Measurements from ENCODE around the gene MICAL2. TPM values are rescaled to one million over a fixed set of nuclear protein-coding genes. Genes with fewer than 3 reads are reported as not detected.

The MICAL2 gene
- total and polyA plus RNA-seq, 10 of the 15 experiments (the other 5 are each of a cell fraction or from before 2014, with no cell fraction given) = 0.90 to 5.6 (median 2.4) TPM

DNA sequence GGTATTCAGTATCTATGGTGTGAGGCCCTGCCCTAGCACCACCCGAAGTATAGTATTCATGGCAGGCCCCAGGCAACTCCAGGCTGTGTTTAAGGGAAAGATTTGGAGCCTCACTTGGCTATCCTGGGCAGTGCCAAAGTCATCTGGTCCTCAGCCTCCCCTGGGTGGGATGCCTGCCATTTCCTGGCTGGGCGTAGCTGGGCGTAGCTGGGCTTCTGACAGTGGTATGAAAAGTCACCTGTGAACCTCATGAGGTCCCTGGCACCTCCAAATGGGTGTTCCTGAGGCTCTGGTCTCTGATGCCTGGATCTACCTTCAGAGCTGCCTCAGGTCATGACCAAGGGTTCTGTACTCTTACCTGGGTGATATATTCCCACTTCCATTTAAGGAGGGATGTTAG is 154.0 kb downstream of the MICAL2 start (continued):
- TF ChIP-seq, protein P1, sequence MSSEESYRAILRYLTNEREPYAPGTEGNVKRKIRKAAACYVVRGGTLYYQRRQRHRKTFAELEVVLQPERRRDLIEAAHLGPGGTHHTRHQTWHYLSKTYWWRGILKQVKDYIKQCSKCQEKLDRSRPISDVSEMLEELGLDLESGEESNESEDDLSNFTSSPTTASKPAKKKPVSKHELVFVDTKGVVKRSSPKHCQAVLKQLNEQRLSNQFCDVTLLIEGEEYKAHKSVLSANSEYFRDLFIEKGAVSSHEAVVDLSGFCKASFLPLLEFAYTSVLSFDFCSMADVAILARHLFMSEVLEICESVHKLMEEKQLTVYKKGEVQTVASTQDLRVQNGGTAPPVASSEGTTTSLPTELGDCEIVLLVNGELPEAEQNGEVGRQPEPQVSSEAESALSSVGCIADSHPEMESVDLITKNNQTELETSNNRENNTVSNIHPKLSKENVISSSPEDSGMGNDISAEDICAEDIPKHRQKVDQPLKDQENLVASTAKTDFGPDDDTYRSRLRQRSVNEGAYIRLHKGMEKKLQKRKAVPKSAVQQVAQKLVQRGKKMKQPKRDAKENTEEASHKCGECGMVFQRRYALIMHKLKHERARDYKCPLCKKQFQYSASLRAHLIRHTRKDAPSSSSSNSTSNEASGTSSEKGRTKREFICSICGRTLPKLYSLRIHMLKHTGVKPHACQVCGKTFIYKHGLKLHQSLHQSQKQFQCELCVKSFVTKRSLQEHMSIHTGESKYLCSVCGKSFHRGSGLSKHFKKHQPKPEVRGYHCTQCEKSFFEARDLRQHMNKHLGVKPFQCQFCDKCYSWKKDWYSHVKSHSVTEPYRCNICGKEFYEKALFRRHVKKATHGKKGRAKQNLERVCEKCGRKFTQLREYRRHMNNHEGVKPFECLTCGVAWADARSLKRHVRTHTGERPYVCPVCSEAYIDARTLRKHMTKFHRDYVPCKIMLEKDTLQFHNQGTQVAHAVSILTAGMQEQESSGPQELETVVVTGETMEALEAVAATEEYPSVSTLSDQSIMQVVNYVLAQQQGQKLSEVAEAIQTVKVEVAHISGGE (CRISPR knock-in tag; IDR thresholded peaks at IDR 0.05) = no peak
- no peak for TF ChIP-seq TCF12 (IDR thresholded peaks at IDR 0.05; ENCODE audit: low read depth, low read length)

DNA sequence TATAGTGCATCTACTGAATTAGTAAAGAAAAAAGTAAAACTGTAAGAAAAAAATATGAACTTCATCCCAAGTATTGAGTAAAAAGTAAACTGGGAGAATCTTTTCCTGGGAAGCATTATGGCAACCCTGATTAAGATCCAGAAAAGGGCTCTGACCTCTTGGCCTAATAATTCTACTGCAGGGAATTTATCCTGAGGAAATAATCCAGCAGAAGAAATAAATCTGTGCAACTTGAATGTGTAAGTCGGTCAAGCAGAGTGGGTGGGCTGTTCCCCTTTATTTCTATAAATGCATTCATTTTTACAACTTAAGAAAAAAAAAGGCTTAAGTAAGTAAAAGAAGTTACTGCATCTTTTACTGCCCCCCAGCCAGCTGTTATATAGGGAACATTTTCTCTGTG is 155.7 kb downstream of the MICAL2 start:
- in situ Hi-C loops (cut with MboI) (no loop called here), intact Hi-C loops (cut with micrococcal nuclease; ENCODE audit: unreplicated experiment) (no loop called here)
- FAIRE-seq (no peak), DNase-seq (ENCODE audit: low read depth, low spot score) (no peak), ATAC-seq (no peak)
- RAD21 ChIA-PET (ENCODE audit: unreplicated experiment) = no interaction called here
- Histone ChIP-seq H3K4me2 (ENCODE audit: control insufficient read depth, insufficient read depth) (no peak overlapping the region), H3K27ac (ENCODE audit: control insufficient read depth, insufficient read depth) (no peak overlapping the region), H3K9ac (ENCODE audit: control insufficient read depth, insufficient read depth, low read length) (no peak overlapping the region), H3K4me3 (no peak overlapping the region), H4K20me1 (ENCODE audit: control insufficient read depth, insufficient read depth) (no peaks in the 10 kb centered on the region), H3K4me1 (ENCODE audit: control insufficient read depth, insufficient read depth, low read length) (no peaks in the 10 kb centered on the region), H3K36me3 (ENCODE audit: control insufficient read depth in 2 of 2, insufficient read depth in 2 of 2, low read length in 1 of 2) (no peaks in the 10 kb centered on the region), H3K79me2 (ENCODE audit: control insufficient read depth, insufficient read depth, low read length) (no peaks in the 10 kb centered on the region), H3K9me3 (replicated peaks; ENCODE audit: control insufficient read depth, insufficient read depth, low read length) (no peaks in the 10 kb centered on the region), H2AFZ (ENCODE audit: control insufficient read depth, low read depth, low read length) (no peak overlapping the region), H3K27me3 (replicated peaks in 1 of 2; ENCODE audit: control insufficient read depth in 2 of 2, insufficient read depth in 2 of 2, low read length in 1 of 2) (peaks cover 0 to 5% of the 10 kb centered on the region in 2 experiments; a peak in 2 of 4 replicates)
- CTCF ChIA-PET = interaction anchor here (0.6 kb wide), 1 partner anchor 41 kb away, joined by 3 read pairs; no protein-coding TSS in a partner anchor
- no TSS peak for BruUV-seq (replicated peaks)
- POLR2A ChIA-PET = no interaction called here
- SMC1A ChIA-PET (ENCODE audit: uncharacterized antibody, unreplicated experiment) = no interaction called here
- 0% methylated on average over 1 of the region's 1 CpG for WGBS (ENCODE audit: insufficient coverage, insufficient replicate concordance, low lambda C conversion rate, missing lambda C conversion rate)
- TF ChIP-seq, protein P2, sequence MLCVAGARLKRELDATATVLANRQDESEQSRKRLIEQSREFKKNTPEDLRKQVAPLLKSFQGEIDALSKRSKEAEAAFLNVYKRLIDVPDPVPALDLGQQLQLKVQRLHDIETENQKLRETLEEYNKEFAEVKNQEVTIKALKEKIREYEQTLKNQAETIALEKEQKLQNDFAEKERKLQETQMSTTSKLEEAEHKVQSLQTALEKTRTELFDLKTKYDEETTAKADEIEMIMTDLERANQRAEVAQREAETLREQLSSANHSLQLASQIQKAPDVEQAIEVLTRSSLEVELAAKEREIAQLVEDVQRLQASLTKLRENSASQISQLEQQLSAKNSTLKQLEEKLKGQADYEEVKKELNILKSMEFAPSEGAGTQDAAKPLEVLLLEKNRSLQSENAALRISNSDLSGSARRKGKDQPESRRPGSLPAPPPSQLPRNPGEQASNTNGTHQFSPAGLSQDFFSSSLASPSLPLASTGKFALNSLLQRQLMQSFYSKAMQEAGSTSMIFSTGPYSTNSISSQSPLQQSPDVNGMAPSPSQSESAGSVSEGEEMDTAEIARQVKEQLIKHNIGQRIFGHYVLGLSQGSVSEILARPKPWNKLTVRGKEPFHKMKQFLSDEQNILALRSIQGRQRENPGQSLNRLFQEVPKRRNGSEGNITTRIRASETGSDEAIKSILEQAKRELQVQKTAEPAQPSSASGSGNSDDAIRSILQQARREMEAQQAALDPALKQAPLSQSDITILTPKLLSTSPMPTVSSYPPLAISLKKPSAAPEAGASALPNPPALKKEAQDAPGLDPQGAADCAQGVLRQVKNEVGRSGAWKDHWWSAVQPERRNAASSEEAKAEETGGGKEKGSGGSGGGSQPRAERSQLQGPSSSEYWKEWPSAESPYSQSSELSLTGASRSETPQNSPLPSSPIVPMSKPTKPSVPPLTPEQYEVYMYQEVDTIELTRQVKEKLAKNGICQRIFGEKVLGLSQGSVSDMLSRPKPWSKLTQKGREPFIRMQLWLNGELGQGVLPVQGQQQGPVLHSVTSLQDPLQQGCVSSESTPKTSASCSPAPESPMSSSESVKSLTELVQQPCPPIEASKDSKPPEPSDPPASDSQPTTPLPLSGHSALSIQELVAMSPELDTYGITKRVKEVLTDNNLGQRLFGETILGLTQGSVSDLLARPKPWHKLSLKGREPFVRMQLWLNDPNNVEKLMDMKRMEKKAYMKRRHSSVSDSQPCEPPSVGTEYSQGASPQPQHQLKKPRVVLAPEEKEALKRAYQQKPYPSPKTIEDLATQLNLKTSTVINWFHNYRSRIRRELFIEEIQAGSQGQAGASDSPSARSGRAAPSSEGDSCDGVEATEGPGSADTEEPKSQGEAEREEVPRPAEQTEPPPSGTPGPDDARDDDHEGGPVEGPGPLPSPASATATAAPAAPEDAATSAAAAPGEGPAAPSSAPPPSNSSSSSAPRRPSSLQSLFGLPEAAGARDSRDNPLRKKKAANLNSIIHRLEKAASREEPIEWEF (IDR thresholded peaks at IDR 0.05; ENCODE audit: insufficient replicate concordance, low read depth, low read length) = no peak
- TF ChIP-seq TCF3 (IDR thresholded peaks at IDR 0.05; ENCODE audit: borderline replicate concordance, insufficient read depth, low read depth, low read length) (no peak), MXI1 (IDR thresholded peaks at IDR 0.05; ENCODE audit: low read depth, low read length) (no peak), RCOR1 (conservative IDR thresholded peaks at IDR 0.05; ENCODE audit: low read depth, low read length) (no peak), BACH1 (IDR thresholded peaks at IDR 0.05; ENCODE audit: borderline replicate concordance) (no peak), IKZF1 (conservative IDR thresholded peaks at IDR 0.05) (no peak), SUZ12 (IDR thresholded peaks at IDR 0.05; ENCODE audit: unreplicated experiment) (no peak)
- TF ChIP-seq, protein P3, sequence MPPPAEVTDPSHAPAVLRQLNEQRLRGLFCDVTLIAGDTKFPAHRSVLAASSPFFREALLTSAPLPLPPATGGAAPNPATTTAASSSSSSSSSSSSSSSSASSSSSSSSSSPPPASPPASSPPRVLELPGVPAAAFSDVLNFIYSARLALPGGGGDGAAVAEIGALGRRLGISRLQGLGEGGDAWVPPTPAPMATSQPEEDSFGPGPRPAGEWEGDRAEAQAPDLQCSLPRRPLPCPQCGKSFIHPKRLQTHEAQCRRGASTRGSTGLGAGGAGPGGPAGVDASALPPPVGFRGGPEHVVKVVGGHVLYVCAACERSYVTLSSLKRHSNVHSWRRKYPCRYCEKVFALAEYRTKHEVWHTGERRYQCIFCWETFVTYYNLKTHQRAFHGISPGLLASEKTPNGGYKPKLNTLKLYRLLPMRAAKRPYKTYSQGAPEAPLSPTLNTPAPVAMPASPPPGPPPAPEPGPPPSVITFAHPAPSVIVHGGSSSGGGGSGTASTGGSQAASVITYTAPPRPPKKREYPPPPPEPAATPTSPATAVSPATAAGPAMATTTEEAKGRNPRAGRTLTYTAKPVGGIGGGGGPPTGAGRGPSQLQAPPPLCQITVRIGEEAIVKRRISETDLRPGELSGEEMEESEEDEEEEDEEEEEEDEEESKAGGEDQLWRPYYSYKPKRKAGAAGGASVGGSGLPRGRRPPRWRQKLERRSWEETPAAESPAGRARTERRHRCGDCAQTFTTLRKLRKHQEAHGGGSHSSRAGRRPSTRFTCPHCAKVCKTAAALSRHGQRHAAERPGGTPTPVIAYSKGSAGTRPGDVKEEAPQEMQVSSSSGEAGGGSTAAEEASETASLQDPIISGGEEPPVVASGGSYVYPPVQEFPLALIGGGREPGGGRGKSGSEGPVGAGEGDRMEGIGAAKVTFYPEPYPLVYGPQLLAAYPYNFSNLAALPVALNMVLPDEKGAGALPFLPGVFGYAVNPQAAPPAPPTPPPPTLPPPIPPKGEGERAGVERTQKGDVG (CRISPR knock-in tag; IDR thresholded peaks at IDR 0.05) = no peak
